ENCODE measurements around the gene COL5A3.

COL5A3 gene

GRCh38 chr19:9912551-9913236 lies 97.6 kb downstream of the COL5A3 start:
- DNase-seq: peak in 2 of 10 donors; percentile 25 to 63
- intact Hi-C loops (cut with DNase I): loop anchor here (10.0 kb wide), 1 partner anchor 68 kb away; no protein-coding TSS in a partner anchor

DNA sequence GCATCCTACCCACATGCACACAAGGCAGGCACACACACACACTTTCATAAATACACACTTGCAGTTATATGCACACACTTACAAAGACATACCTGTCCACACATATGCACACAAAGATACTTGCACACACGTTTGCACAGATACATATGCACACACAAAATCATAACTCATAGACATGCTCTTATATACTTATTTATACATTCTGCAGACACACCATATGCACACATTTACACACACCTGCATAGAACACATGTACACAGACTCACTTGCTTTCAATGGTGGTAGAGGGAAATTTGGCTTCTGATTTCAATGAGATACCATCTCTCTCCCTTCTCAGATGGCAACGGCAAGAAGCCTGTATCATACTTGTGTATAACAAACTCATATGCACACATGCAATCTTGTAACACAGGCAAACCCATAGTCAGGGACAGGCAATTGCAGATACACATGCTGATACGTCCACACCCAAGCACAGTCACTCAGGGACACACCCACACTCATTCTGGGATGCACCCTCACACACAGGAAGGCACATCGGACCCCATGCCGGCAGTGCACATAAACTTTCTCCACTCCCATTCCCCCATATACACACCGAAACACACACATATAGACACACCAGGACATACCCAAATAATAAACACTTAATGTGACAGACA lies 98.6 kb downstream of the COL5A3 start:
- intact Hi-C loops (cut with DNase I): loop anchor here (10.0 kb wide), 1 partner anchor 67 kb away; no protein-coding TSS in a partner anchor
- DNase-seq: peak in 2 of 10 donors; percentile 22 to 42

- no peak for DNase-seq
- intact Hi-C loops (cut with DNase I): loop anchor here (10.0 kb wide), 1 partner anchor 66 kb away; no protein-coding TSS in a partner anchor
These were observed 99.7 kb downstream of the COL5A3 start for GRCh38 chr19:9910625-9911024.

Data from posterior cingulate gyrus (tissue), 11 donors.